GM21619 (cell line): ENCODE data around the gene SLC2A11.
"Not testable (repeated sequence)": the region's sequence is repeated elsewhere in the genome, so short reads cannot be mapped to it uniquely, and the experiment has no call there.

Experiments used
- ATAC-seq: cut with Tn5 transposase; IDR thresholded peaks from one replicate; pipeline ENCODE4 v1.9.1; 2021; ENCODE audit not compliant: unreplicated experiment

SLC2A11 gene

DNA sequence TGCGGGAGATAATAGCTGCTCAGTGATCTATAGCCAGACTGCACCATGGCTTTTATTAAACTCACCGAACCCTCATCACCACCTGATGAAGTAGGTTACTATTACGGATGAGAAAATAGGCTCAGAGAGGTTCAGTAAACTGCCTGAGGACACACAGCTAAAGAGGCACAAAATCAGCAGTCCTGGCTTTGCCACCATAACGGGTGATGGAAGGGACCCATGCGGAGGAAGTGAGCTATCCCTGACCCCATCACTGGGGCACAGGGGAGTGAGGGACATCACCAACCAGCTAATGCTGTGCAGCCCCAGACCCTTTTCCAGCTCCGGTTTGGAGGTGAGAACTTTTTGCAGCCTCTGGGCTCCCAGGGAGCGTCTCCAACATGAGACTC lies 11.6 kb upstream of the SLC2A11 start:
- no peak for ATAC-seq

DNA sequence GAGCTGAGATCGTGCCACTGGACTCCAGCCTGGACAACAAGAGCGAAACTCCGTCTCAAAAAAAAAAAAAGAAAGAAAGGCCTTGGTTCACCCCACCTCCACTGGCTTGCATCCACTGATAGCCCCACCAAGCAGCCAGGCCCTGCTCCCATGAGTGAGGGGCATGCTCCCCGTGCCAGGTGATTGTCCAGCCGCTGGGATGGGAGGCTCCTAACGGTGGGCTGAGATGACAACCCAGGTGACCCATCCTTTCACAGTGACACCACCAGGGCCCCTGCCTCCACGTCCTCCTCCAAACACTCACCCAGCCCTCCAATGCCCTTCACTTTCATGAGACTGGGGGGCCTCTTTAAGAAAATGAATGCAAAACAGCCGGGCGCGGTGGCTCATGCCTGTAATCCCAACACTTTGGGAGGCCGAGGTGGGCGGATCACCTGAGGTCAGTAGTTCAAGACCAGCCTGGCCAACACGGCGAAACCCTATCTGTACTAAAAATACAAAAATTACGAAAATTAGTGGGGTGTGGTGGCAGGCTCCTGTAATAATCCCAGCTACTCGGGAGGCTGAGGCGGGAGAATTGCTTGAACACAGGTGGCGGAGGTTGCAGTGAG lies 10.3 kb upstream of the SLC2A11 start:
- ATAC-seq, result no peak

DNA sequence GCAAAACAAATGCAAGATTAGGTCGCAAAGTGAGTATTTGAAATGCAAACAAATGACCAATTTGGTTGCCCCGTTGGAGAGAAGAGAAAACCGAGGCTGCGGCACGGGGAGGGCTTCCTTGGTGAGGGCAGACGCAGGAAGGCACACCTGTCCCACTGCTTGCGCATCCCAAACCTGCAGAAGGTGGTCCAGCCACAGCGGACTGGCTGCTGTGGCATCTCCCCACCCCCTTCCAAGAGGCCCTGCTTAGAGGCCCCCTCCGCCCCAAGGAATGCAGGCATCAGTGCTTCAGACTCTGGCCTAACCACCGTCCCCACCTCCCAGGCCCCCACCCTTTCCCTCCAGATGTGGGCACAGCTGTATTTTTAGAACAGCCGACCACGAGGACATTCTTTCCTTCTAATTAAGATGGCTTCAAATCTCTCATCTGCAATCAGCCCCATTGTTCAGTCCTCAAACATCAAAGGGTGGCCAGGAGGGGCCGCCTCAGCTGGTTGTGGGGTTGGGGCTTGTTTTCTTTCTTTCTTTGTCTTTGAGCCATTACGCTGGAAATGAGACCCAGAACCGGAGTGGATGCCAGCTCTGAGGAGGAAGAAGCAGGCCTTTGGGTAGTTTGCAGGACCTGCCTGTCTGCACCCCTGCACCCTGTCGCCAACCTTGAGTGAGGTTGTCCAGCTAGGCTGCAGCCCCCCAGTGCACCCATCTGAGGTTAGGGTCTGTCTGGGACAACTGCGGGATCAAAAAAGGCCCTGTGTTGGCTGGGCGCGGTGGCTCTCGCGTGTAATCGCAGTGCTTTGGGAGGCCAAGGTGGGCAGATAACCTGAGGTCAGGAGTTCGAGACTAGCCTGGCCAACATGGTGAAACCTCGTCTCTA lies 9.4 kb upstream of the SLC2A11 start:
- no peak for ATAC-seq

DNA sequence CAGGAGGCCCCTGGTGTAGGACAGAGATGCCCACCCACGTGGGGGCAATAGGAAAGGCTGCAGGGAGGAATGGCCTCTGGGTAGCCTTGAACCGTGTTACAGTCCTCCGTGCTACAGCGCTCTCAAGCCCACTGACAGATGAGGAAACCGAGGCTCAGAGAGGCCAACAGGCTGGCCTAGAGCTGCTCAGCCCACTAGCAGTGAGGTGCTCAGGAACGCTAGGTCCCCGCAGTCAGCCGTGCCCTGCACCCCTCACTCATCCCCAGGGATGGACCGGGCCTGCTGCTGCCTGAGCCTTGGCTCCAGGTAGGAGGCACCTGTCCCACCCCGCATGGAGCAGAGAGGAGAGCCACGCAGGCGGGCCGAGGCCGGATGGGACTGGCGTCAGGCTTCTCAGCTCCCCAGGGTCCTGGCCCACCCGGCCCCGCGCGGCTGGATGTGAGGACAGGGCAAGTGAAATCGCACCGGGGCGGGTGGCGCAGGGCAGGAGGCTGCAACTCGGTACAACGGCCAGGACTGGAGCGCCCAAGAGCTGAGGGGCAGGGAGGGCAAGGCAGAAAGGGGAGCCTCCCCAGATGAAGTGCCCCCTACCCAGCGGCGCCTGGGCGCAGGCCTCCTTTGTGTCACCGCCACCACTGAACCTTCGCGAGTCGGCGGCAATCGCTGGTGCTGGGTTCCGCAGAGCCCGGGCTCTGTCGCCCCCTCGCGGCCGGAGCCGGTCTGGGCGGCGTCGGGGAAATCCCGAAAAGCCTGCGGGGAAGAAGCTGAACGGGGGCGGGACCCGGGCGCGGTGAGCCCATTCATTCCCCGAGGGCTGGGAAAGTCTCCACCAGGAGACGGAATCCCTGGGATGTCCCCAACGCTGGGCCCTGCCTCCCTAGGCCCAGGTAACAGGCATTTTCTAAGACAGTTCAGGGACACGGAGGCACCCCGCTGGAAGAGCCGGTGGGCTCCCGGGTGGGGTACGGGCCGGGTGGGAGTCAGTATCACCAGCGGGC lies 8.4 kb upstream of the SLC2A11 start:
- ATAC-seq, result peak; percentile 40

DNA sequence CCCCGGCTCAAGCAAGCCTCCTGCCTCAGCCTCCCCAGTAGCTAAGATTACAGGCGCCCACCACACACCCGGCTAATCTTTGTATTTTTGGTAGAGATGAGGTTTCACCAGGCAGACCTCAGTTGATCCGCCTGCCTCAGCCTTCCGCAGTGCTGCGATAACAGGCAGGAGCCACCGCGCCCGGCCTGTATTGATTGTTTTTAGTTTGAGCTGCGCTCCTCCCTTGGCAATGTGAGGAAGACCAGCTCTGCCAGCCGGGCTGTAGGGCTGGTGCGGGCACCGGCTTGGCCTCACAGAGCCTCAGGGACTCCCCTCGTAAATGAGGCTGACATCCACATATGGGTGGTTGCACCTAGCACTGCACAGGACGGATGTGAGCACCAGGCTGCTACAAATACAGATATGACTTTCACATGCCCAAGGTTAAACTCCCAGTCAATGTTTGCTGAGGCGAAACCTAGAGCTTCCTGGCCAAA lies 7.5 kb upstream of the SLC2A11 start:
- ATAC-seq, result peak; percentile 74

DNA sequence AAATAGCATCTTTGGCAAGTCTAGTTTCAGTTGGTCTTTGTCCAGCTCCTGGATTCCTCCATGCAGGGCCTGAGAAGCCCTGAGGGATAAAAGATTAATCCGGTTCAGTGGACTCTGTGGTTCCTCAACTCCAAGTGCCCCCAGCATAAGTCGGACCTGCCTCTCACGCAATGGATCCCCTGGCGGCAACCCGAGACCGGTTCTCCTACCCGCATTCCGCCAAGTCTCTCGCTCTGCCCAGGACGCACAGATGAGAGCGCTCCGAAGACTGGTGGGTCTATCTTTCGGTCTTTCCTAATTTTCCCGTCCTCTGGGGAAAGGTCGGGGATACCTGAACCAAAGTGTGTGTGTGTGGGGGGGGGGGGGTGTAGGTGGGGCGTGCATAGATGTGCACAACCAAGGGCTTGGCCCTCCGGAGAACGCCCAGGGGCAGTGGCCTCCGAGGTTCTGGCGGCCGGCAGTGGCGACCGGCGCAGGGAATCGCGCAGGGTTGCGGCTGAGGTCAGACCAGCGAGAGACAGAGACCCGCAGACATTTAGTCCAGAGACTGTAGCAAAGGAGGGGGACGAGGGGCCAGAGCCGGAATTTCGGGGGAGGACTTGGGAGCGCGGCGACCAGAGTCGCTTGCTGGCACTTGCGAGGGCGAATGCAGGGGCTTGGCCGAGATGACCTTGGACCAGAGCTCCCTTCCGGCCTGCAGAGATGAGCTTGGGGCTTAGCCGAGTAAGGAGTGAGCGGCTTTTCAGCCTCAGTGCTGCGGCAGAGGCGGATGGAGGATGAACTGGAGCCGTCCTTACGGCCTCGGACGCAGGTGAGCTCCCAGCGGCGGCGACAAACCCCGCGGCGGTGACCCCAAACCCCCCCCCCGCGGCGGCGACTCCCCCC lies 712 bp upstream of the SLC2A11 start:
- ATAC-seq, result peak; percentile 40

DNA sequence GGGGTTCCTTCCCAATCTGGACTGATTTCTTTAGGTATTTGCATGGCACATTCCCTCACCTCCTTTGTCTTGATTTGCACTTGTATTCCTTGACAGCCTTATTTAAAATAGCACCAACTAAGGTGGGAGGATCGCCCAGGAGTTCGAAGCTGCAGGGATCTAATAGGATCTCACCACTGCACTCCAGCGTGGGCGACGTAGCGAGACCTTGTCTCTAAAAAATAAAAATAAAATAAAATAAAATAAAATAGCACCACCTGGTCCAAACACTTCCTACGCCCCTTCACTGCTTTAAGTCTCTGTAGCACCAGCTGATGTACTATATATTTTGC lies 775 bp downstream of the SLC2A11 start:
- ATAC-seq, result no peak

DNA sequence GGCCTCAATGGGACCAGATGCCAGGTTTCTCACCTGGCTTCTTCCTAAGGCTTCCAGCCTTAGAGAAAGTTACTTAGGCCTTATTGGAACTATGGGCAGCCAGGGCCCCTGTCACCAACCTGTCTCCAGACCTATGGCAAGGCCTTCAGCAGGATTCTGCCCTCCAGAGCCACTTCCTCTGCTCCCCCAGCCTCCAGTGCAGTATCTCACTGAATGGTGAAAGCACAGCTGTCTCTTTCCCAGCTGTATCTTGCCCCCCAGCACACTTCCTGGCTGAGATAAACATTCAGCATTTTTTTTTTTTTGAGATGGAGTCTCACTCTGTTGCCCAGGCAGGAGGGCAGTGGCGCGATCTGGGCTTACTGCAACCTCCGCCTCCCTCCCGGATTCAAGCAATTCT lies 1.5 kb downstream of the SLC2A11 start:
- ATAC-seq, result no peak

DNA sequence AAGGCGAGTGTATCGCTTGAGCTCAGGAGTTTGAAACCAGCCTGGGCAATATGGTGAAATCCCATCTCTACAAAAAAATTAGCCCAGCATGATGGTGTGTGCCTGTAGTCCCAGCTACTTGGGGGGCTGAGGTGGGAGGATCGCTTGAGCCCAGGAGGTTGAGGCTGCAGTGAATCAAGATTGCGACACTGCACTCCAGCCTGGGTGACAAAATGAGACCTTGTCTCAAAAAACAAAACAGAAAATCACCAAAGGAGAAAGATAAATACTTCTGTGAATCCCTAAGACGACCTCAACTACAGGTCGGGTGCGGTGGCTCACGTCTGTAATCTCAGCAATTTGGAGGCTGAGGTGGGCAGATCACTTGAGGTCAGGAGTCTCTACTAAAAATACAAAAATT lies 2.5 kb downstream of the SLC2A11 start:
- ATAC-seq, result not testable (repeated sequence)

DNA sequence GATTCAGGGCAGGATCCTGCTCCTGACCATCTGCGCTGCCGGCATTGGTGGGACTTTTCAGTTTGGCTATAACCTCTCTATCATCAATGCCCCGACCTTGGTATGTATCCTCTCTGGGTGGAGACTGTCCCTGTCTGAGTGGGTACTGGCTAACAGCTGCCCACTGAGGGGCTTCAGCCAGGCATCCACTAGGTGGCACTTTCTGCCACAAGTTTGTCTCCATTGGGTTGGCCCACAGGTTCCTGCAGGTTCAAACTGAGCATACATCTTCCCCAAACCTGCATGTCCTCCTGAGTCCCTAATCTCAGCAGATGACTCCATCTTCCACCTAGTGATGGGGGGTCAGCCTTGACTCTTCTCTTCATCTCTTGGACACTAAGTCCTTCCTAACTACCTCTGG lies 4.4 kb downstream of the SLC2A11 start:
- no peak for ATAC-seq

DNA sequence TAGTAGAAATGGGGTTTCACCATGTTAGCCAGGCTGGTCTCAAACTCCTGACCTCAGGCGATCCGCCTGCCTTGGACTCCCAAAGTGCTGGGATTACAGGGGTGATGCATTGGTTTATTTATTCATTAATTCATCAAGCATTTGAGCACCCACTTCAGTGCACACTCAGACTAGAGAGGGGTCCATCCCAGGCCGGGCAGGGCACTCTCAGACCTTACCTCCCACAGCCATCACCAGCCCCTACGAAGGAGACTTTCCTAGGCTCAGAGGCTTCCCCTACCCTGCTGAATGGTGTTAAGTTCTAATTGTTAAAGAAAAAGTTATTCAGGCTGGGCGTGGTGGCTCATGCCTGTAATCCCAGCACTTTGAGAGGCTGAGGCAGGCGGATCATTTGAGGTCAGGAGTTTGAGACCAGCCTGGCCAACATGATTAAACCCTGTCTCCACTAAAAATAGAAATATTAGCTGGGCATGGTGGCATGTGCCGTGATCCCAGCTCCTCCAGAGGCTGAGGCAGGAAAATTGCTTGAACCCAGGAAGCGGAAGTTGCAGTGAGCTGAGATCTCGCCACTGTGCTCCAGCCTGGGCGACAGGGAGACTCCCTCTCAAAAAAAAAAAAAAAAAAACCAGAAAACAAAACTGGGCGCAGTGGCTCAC lies 7.0 kb downstream of the SLC2A11 start:
- ATAC-seq, result not testable (repeated sequence)

DNA sequence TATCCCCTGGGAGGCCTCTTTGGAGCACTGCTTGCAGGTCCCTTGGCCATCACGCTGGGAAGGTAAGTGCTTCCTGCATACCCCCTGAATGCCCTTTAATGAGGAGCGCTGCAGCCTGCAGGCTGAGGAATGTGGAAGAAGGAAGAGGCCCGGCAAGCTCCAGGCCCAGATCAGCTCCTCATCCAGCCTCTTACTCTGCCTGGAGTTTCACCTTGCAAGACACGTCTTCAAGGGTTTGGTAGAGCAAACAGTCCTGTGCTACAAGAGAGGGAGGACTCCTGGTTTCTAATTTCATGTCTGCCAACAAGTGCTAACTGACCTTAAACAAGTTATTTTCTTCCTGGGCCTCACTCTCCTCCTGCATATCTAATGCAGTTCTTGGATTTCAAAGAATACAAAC lies 10.9 kb downstream of the SLC2A11 start:
- no peak for ATAC-seq

DNA sequence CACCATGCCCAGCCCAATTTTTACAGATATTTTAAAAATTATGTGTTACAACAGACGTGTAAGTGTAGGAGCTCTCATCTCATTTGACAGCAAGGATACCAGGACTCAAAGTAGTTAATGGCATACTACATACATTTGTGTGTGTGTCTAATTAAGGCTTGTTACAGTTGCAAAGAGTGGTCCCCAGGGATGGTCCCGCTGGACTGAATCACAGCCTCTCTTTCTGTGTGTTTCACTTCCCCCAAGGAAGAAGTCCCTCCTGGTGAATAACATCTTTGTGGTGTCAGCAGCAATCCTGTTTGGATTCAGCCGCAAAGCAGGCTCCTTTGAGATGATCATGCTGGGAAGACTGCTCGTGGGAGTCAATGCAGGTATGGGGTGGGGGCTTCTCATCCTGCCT lies 17.2 kb downstream of the SLC2A11 start:
- no peak for ATAC-seq

DNA sequence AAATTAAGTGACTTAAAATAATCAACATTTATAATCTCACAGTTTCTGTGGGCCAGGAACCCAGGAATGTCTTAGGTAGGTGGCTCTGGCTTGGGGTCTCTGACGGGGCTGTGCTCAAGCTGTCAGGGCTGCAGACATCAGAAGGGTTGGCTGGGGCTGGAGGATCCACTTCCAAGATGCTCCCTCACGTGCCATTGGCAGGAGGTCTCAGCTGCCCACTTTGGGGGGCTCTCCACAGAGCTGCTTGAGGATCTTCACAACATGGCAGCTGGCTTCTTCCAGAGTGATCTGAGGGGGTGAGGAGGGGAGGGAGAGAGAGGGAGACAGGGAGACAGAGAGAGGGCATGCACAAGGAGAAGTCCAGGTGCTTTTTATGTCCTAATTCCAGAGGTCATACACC lies 18.1 kb downstream of the SLC2A11 start:
- no peak for ATAC-seq

DNA sequence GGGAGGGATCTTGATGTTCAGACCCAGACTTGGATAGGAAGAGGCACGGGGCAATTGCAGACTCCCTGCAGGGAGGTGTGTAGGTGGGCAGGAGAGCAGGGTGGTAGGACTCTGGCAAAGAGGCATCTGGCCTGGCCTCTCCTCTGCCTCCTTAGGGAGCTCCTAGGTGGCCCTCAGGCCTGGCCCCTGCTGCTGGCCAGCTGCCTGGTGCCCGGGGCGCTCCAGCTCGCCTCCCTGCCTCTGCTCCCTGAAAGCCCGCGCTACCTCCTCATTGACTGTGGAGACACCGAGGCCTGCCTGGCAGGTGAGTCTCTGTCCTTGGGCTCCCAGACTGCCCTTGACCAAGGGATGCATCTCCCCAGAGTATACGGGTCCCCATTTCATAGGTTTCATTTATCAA lies 19.9 kb downstream of the SLC2A11 start:
- no peak for ATAC-seq

DNA sequence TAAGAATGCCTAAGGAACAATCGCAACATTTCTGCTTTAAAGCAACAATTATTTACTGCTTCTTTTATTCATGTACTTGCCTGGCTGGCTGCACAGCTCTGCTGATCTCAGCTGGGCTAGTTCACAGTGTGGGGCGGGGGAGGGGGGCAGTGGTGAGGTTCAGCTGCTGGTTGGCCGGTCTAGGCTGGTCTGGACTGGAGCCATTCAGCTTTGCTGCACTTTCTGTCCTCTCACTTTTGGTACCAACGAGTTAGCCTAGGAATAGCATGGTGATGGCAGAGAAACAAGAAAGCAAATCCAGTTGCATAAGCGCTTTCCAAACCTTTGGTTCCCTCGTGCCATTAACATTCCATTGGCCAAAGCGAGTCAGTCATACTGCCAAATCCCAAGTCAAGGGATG lies 20.5 kb downstream of the SLC2A11 start:
- no peak for ATAC-seq

DNA sequence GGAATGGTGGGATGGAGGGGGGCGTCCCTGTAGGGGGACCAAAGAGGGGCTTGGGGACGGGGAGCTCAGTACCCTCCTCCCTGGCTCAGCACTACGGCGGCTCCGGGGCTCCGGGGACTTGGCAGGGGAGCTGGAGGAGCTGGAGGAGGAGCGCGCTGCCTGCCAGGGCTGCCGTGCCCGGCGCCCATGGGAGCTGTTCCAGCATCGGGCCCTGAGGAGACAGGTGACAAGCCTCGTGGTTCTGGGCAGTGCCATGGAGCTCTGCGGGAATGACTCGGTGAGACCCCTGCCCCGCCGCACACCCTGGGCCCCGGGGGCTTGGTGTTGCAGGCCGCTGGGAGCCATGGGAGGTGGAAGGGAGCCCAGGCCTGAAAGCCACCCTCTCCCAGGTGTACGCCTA lies 24.7 kb downstream of the SLC2A11 start:
- ATAC-seq, result no peak

DNA sequence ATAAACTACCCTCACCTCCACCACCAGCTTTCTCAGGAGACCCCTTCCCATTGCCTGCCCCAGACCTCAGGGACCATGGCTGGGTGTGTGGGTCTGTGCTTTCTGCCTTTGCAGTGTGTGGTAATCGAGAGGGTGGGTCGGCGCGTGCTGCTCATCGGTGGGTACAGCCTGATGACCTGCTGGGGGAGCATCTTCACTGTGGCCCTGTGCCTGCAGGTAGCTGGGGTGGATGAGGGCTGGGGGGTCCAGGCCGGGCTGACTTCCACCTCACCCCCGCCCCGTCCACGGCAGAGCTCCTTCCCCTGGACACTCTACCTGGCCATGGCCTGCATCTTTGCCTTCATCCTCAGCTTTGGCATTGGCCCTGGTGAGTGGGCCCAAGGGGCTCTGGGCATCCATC lies 26.0 kb downstream of the SLC2A11 start:
- ATAC-seq, result no peak

DNA sequence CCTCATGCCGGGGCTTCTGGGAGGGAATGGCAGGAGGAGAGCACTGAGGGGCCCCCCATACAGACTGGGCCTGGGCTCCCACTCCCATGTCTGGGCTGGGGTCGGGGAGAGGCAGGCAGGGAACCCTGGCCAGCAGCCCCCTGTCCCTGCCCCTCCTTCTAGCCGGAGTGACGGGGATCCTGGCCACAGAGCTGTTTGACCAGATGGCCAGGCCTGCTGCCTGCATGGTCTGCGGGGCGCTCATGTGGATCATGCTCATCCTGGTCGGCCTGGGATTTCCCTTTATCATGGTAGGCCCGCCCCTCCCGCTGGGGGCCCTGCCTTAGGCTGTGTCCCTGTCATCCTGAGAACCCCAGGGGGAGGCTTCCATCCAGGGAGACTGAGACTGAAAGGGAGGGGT lies 26.5 kb downstream of the SLC2A11 start:
- ATAC-seq, result no peak
